HEK293 (cell line): ENCODE data around the gene SMIM13.

ENCODE experiments used
- CTCF ChIA-PET: fragments of 350-600 bp; formaldehyde crosslinking; extraction: SDS; loops from one replicate; lab custom pipeline; 2021; ENCODE audit warnings: antibody characterized with exemption; lab: Yijun Ruan, JAX
- POLR2A ChIA-PET: fragments of 300-600 bp; formaldehyde crosslinking; extraction: SDS; loops from one replicate; lab custom pipeline; 2020; ENCODE audit warnings: antibody characterized with exemption, inconsistent platforms; lab: Yijun Ruan, JAX
- H3K27ac ChIP-seq: fragments of 200-500 bp; sonication (Bioruptor generic); 2 replicates; pipeline ENCODE4 v1.5.1; 2014; ENCODE audit warnings: low read depth, low read length, control low read depth, inconsistent platforms; ENCODE audit errors: extremely low read depth
- H3K36me3 ChIP-seq, 2 experiments: fragments of 200-500 bp in 1 of 2; sonication (Bioruptor generic) in 1 of 2; 1 replicate in 1 of 2; 2 replicates in 1 of 2; pipeline ENCODE4 v1.5.1; 2014 to 2017; ENCODE audit warnings: inconsistent platforms in 2 of 2, low read length in 2 of 2; ENCODE audit not compliant: control insufficient read depth in 2 of 2, insufficient read depth in 1 of 2
- H3K4me1 ChIP-seq: fragments of 200-500 bp; sonication (Bioruptor generic); 2 replicates; pipeline ENCODE4 v1.5.1; 2014; ENCODE audit warnings: mild to moderate bottlenecking, low read length, inconsistent platforms; ENCODE audit not compliant: control insufficient read depth, insufficient read depth
- H3K4me3 ChIP-seq: 2 replicates; pipeline ENCODE4 v1.5.1; 2011; ENCODE audit warnings: low read depth, mild to moderate bottlenecking, control low read depth, low read length, moderate library complexity
- H3K9me3 ChIP-seq: fragments of 200-500 bp; sonication (Bioruptor generic); 2 replicates; pipeline ENCODE4 v1.5.1; 2014; ENCODE audit warnings: low read depth, low read length, inconsistent platforms; ENCODE audit not compliant: control insufficient read depth, insufficient read depth
- EGR2 ChIP-seq: fragments of 450-650 bp; formaldehyde crosslinking; IDR thresholded peaks from 2 replicates; pipeline ENCODE4 v1.5.1; 2016; ENCODE audit warnings: low read depth, missing biosample characterization, missing genetic modification characterization
- KLF7 ChIP-seq: fragments of 450-650 bp; formaldehyde crosslinking; IDR thresholded peaks from 2 replicates; pipeline ENCODE4 v1.5.1; 2016; ENCODE audit warnings: missing biosample characterization, missing genetic modification characterization, borderline replicate concordance
- PATZ1 ChIP-seq: fragments of 450-650 bp; formaldehyde crosslinking; IDR thresholded peaks from 2 replicates; pipeline ENCODE4 v1.5.1; 2016; ENCODE audit warnings: missing biosample characterization, missing genetic modification characterization
- SCRT1 ChIP-seq: fragments of 450-650 bp; formaldehyde crosslinking; IDR thresholded peaks from 2 replicates; pipeline ENCODE4 v1.5.1; 2016; ENCODE audit warnings: missing biosample characterization, missing genetic modification characterization, borderline replicate concordance
- ZBTB11 ChIP-seq: fragments of 450-650 bp; formaldehyde crosslinking; conservative IDR thresholded peaks from 2 replicates; pipeline ENCODE4 v1.5.1; 2016; ENCODE audit warnings: low read depth, missing biosample characterization, missing genetic modification characterization
- ZBTB20 ChIP-seq: fragments of 450-650 bp; formaldehyde crosslinking; IDR thresholded peaks from 2 replicates; pipeline ENCODE4 v1.5.1; 2016; ENCODE audit warnings: missing biosample characterization, missing genetic modification characterization
- ZBTB7A ChIP-seq: fragments of 450-650 bp; formaldehyde crosslinking; IDR thresholded peaks from 2 replicates; pipeline ENCODE4 v1.5.1; 2016; ENCODE audit warnings: low read depth, missing biosample characterization, missing genetic modification characterization
- ZIC2 ChIP-seq: fragments of 450-650 bp; formaldehyde crosslinking; IDR thresholded peaks from 2 replicates; pipeline ENCODE4 v1.5.1; 2016; ENCODE audit warnings: missing biosample characterization, missing genetic modification characterization
- ZNF114 ChIP-seq: fragments of 450-650 bp; formaldehyde crosslinking; IDR thresholded peaks from 2 replicates; pipeline ENCODE4 v1.5.0; 2017; ENCODE audit warnings: missing biosample characterization, missing genetic modification characterization
- ZNF16 ChIP-seq: fragments of 450-650 bp; formaldehyde crosslinking; IDR thresholded peaks from 2 replicates; pipeline ENCODE4 v1.5.1; 2016; ENCODE audit warnings: low read depth, missing biosample characterization, missing genetic modification characterization
- ZNF169 ChIP-seq: fragments of 450-650 bp; formaldehyde crosslinking; IDR thresholded peaks from 2 replicates; pipeline ENCODE4 v1.5.1; 2016; ENCODE audit warnings: missing biosample characterization, missing genetic modification characterization
- ZNF223 ChIP-seq: fragments of 450-650 bp; formaldehyde crosslinking; IDR thresholded peaks from 2 replicates; pipeline ENCODE4 v1.5.1; 2016; ENCODE audit warnings: missing biosample characterization, missing genetic modification characterization
- ZNF280C ChIP-seq: fragments of 450-650 bp; formaldehyde crosslinking; IDR thresholded peaks from 2 replicates; pipeline ENCODE4 v1.5.1; 2016; ENCODE audit warnings: missing biosample characterization, missing genetic modification characterization
- ZNF324 ChIP-seq: fragments of 450-650 bp; formaldehyde crosslinking; IDR thresholded peaks from 2 replicates; pipeline ENCODE4 v1.5.1; 2016; ENCODE audit warnings: missing biosample characterization, missing genetic modification characterization
- ZNF530 ChIP-seq: fragments of 450-650 bp; formaldehyde crosslinking; IDR thresholded peaks from 2 replicates; pipeline ENCODE4 v1.5.1; 2016; ENCODE audit warnings: low read depth, missing biosample characterization, missing genetic modification characterization
- ZNF658 ChIP-seq: fragments of 450-650 bp; formaldehyde crosslinking; IDR thresholded peaks from 2 replicates; pipeline ENCODE4; 2016; ENCODE audit warnings: missing biosample characterization, missing genetic modification characterization
- ZNF670 ChIP-seq: fragments of 450-650 bp; formaldehyde crosslinking; IDR thresholded peaks from 2 replicates; pipeline ENCODE4 v1.5.1; 2016; ENCODE audit warnings: missing biosample characterization, missing genetic modification characterization, low read depth
- ZNF837 ChIP-seq: fragments of 450-650 bp; formaldehyde crosslinking; IDR thresholded peaks from 2 replicates; pipeline ENCODE4 v1.5.1; 2016; ENCODE audit warnings: missing biosample characterization, missing genetic modification characterization
- ZSCAN30 ChIP-seq: fragments of 450-650 bp; IDR thresholded peaks from 2 replicates; pipeline ENCODE4 v1.5.1; 2018; ENCODE audit warnings: missing biosample characterization, mild to moderate bottlenecking, missing genetic modification characterization, moderate library complexity

The SMIM13 gene

GRCh38 chr6:11164717-11165646, 71.3 kb downstream of the SMIM13 start:
- H3K36me3 ChIP-seq = no peaks in the 10 kb centered on the region
- CTCF ChIA-PET = interaction anchor here (0.6 to 1.2 kb wide), 3 partner anchors 9 to 331 kb away, joined by 3 to 5 read pairs (median 4); no protein-coding TSS in a partner anchor
- no peaks in the 10 kb centered on the region for H3K4me1 ChIP-seq
- no peak for TF ChIP-seq EGR2 (tag by site-specific recombination)
- TF ChIP-seq ZSCAN30 (tag by site-specific recombination) = no peak
- no peak for TF ChIP-seq ZNF223 (tag by site-specific recombination)
- TF ChIP-seq PATZ1 (tag by site-specific recombination) = no peak
- no peak for TF ChIP-seq ZNF530 (tag by site-specific recombination)
- TF ChIP-seq ZNF280C (tag by site-specific recombination) = no peak
- no peak for TF ChIP-seq ZNF670
- TF ChIP-seq ZNF169 (tag by site-specific recombination) = no peak
- TF ChIP-seq ZNF114 (tag by site-specific recombination) = no peak
- TF ChIP-seq ZBTB20 (tag by site-specific recombination) = no peak
- TF ChIP-seq ZNF16 = no peak
- no peak for TF ChIP-seq KLF7
- no peak for TF ChIP-seq SCRT1 (tag by site-specific recombination)
- TF ChIP-seq ZNF324 (tag by site-specific recombination) = no peak
- TF ChIP-seq ZNF837 (tag by site-specific recombination) = no peak
- TF ChIP-seq ZBTB7A (tag by site-specific recombination) = no peak
- no peak for TF ChIP-seq ZBTB11 (tag by site-specific recombination)
- no peak for TF ChIP-seq ZIC2 (tag by site-specific recombination)
- no peak for TF ChIP-seq ZNF658
- no peak overlapping the region for H3K4me3 ChIP-seq
- POLR2A ChIA-PET = no interaction called here
- no peak overlapping the region for H3K27ac ChIP-seq
- H3K9me3 ChIP-seq = no peaks in the 10 kb centered on the region
